CD4-positive, alpha-beta T cell treated with Interleukin-4 for 4 hours (primary cell): ENCODE measurements around the gene KRT8.

ENCODE experiments used
- DNase-seq: peaks from one replicate; pipeline ENCODE4 v3.0.0-alpha.2; 2020

The KRT8 gene

GRCh38 chr12:52925717-52926595 is 21.1 kb upstream of the KRT8 start:
- no peak for DNase-seq

- no peak for DNase-seq
These were observed 20.2 kb upstream of the KRT8 start for GRCh38 chr12:52924764-52925716.

GRCh38 chr12:52921488-52922165 is 16.8 kb upstream of the KRT8 start:
- no peak for DNase-seq

- DNase-seq: no peak
These were observed 16.1 kb upstream of the KRT8 start for GRCh38 chr12:52920937-52921336.

GRCh38 chr12:52918784-52919183 is 13.9 kb upstream of the KRT8 start:
- no peak for DNase-seq

GRCh38 chr12:52918351-52918750 is 13.5 kb upstream of the KRT8 start:
- DNase-seq: no peak

GRCh38 chr12:52917800-52918199 is 12.9 kb upstream of the KRT8 start:
- no peak for DNase-seq

- no peak for DNase-seq
These were observed 11.3 kb upstream of the KRT8 start for GRCh38 chr12:52916216-52916615.

- no peak for DNase-seq
These were observed 10.8 kb upstream of the KRT8 start for GRCh38 chr12:52915637-52916036.

- DNase-seq: no peak
These were observed 9.8 kb upstream of the KRT8 start for GRCh38 chr12:52914576-52915121.

- no peak for DNase-seq
These were observed 8.6 kb upstream of the KRT8 start for GRCh38 chr12:52913431-52913821.

GRCh38 chr12:52912711-52913430 is 8.0 kb upstream of the KRT8 start:
- DNase-seq: no peak

GRCh38 chr12:52910248-52910883 is 5.5 kb upstream of the KRT8 start:
- no peak for DNase-seq

- DNase-seq: no peak
These were observed 4.9 kb upstream of the KRT8 start for GRCh38 chr12:52909796-52910195.

- DNase-seq: no peak
These were observed 4.5 kb upstream of the KRT8 start for GRCh38 chr12:52909331-52909730.

GRCh38 chr12:52907092-52907810 is 2.4 kb upstream of the KRT8 start:
- DNase-seq: no peak

- DNase-seq: no peak
These were observed 1.3 kb upstream of the KRT8 start for GRCh38 chr12:52906191-52906601.

GRCh38 chr12:52903855-52904508 is 894 bp downstream of the KRT8 start:
- peak; percentile 11 for DNase-seq

GRCh38 chr12:52903285-52903854 is 1.5 kb downstream of the KRT8 start:
- peak; percentile 28 for DNase-seq
